Stomach (tissue), 4 donors: ENCODE data around the gene CACTIN.

ENCODE experiments used
- POLR2A ChIP-seq, 4 donors: fragments of 450-650 bp; IDR thresholded peaks; one replicate each; pipeline ENCODE4 v1.6.1; 2016; ENCODE audit warnings: antibody characterized with exemption in 4 of 4, control low read depth in 2 of 4, mild to moderate bottlenecking in 1 of 4, moderate library complexity in 1 of 4
- POLR2AphosphoS5 ChIP-seq, 3 donors: sonication (generic); formaldehyde crosslinking; IDR thresholded peaks; one replicate each; pipeline ENCODE4 v1.6.1; 2016; ENCODE audit warnings: antibody characterized with exemption in 3 of 3
- TF ChIP-seq, protein P1 (sequence below), 7 experiments: fragments of 450-650 bp in 4 of 7; fragments of 200-600 bp in 3 of 7; sonication (generic) in 3 of 7; IDR thresholded peaks; one replicate each; pipeline ENCODE4 v1.5.1; 2016 to 2019; ENCODE audit warnings: antibody characterized with exemption in 7 of 7, control low read depth in 2 of 7, mild to moderate bottlenecking in 1 of 7

DNA sequence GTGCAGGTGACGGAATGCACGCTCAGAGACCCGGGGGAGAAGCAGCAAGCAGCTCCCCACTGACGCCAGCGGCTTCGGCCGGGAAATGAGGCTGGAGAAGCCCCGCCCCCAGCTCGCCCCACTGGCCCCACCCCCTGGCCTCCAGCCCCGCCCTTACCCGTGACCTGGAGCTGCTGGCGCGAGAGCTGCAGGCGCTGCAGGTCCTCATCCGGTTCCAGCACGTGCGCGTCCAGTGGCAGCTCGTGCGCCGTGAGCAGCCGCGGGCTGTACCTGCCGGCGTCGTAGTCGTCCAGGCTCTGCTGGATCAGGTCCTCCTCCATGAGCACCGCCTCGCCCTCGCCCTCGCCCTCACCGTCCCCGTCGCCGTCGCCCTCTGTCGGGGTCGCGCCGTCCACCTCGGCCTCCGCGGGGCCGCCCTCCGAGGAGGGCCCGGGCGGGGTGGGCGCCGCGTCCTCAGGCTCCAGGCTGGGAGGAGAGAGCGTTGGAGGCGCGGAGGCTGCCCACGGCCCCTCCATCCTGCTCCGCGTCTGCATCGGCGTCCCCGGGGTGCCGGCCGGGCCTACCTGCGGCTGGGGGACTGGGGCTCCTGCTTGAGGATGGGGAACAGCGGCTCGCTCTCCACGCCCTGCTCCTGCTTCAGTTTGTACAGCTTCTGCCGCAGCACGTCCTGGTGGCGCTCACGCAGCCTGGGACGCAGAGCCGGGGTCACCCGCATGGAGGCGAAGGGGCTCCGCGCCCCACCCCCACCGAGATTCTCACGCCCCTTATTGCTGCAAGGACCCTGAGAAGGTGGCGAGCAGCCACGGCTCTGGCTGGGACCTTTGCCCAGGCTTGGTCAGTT, 13.5 kb downstream of the CACTIN start:
- TF ChIP-seq, protein P1, sequence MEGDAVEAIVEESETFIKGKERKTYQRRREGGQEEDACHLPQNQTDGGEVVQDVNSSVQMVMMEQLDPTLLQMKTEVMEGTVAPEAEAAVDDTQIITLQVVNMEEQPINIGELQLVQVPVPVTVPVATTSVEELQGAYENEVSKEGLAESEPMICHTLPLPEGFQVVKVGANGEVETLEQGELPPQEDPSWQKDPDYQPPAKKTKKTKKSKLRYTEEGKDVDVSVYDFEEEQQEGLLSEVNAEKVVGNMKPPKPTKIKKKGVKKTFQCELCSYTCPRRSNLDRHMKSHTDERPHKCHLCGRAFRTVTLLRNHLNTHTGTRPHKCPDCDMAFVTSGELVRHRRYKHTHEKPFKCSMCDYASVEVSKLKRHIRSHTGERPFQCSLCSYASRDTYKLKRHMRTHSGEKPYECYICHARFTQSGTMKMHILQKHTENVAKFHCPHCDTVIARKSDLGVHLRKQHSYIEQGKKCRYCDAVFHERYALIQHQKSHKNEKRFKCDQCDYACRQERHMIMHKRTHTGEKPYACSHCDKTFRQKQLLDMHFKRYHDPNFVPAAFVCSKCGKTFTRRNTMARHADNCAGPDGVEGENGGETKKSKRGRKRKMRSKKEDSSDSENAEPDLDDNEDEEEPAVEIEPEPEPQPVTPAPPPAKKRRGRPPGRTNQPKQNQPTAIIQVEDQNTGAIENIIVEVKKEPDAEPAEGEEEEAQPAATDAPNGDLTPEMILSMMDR (IDR thresholded peaks at IDR 0.05): no peak
- TF ChIP-seq POLR2A (IDR thresholded peaks at IDR 0.05) (no peak), POLR2AphosphoS5 (IDR thresholded peaks at IDR 0.05) (no peak)
